Loucy (cell line): Measurements from ENCODE around the gene KIF18B.

Source experiments
- H2AFZ ChIP-seq: fragments of 200-600 bp; sonication (generic); 2 replicates; pipeline ENCODE4 v1.6.0; 2016; ENCODE audit warnings: antibody characterized with exemption, mild to moderate bottlenecking, low read length, moderate library complexity
- H3F3A ChIP-seq: fragments of 200-600 bp; 2 replicates; pipeline ENCODE4 v1.6.0; 2016; ENCODE audit warnings: antibody characterized with exemption, low read depth, mild to moderate bottlenecking
- H3K27me3 ChIP-seq: fragments of 200-600 bp; sonication (generic); 2 replicates; pipeline ENCODE4 v1.6.1; 2014; ENCODE audit warnings: low read length, mild to moderate bottlenecking; ENCODE audit not compliant: insufficient read depth, poor library complexity, severe bottlenecking
- H3K36me3 ChIP-seq: fragments of 200-600 bp; sonication (generic); 2 replicates; pipeline ENCODE4 v1.6.1; 2016; ENCODE audit warnings: low read length; ENCODE audit not compliant: insufficient read depth
- H3K4me1 ChIP-seq: fragments of 200-600 bp; sonication (generic); 2 replicates; pipeline ENCODE4 v1.5.1; 2014; ENCODE audit warnings: low read length, mild to moderate bottlenecking; ENCODE audit not compliant: insufficient read depth, poor library complexity, severe bottlenecking
- H3K4me2 ChIP-seq: fragments of 200-600 bp; sonication (generic); 2 replicates; pipeline ENCODE4 v1.6.0; 2014; ENCODE audit warnings: antibody characterized with exemption, low read length, low read depth, mild to moderate bottlenecking; ENCODE audit not compliant: poor library complexity, severe bottlenecking
- H3K4me3 ChIP-seq: fragments of 200-600 bp; sonication (generic); 2 replicates; pipeline ENCODE4 v1.5.1; 2014; ENCODE audit warnings: low read length, mild to moderate bottlenecking, mixed read lengths; ENCODE audit not compliant: poor library complexity, severe bottlenecking
- H3K79me2 ChIP-seq: fragments of 200-600 bp; sonication (generic); 2 replicates; pipeline ENCODE4 v1.6.1; 2014; ENCODE audit warnings: low read length; ENCODE audit not compliant: insufficient read depth
- H3K9ac ChIP-seq: fragments of 200-600 bp; sonication (generic); 2 replicates; pipeline ENCODE4 v1.6.0; 2014; ENCODE audit warnings: mild to moderate bottlenecking, low read depth, low read length, moderate library complexity; ENCODE audit not compliant: poor library complexity, severe bottlenecking
- H3K9me2 ChIP-seq: fragments of 200-600 bp; sonication (generic); replicated peaks from 2 replicates; pipeline ENCODE4 v1.6.1; 2016; ENCODE audit warnings: low read depth, low read length, mixed read lengths
- H3K9me3 ChIP-seq: fragments of 200-600 bp; sonication (generic); 2 replicates; pipeline ENCODE4 v1.6.1; 2014; ENCODE audit warnings: mild to moderate bottlenecking, antibody characterized with exemption, low read length, low read depth; ENCODE audit not compliant: insufficient read depth
- H4K20me1 ChIP-seq: fragments of 200-600 bp; sonication (generic); 2 replicates; pipeline ENCODE4 v1.6.0; 2014; ENCODE audit warnings: antibody characterized with exemption, low read length, mild to moderate bottlenecking; ENCODE audit not compliant: insufficient read depth, poor library complexity, severe bottlenecking
- EZH2phosphoT487 ChIP-seq: fragments of 200-600 bp; IDR thresholded peaks from 2 replicates; pipeline ENCODE4 v1.6.1; 2018; ENCODE audit warnings: antibody characterized with exemption, mild to moderate bottlenecking, moderate library complexity, borderline replicate concordance
- TF ChIP-seq, protein P1 (sequence below): fragments of 200-600 bp; sonication (generic); conservative IDR thresholded peaks from 2 replicates; pipeline ENCODE4 v1.5.1; 2014; ENCODE audit warnings: mild to moderate bottlenecking, antibody characterized with exemption, low read length

The KIF18B gene

DNA sequence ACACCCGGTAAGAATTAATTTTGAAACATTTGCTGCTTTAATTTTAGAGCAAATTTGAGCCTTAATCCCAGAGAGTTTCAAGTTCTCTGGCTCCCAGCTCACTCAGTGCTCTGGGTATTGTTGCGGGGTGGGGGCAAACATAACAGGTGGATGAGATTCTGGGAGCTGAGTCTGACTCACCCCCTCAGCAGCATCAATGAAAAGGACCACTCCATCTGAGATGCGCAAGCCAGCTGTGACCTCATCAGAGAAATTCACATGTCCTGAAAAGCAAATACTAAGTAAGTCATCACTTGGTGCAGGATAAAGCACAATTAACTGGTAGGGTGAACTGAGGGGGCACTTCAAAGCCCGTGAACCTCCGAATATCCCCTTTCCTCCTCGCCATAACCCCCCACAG lies 68.2 kb downstream of the KIF18B start:
- H3K36me3 ChIP-seq: peaks cover 86% of the 10 kb centered on the region; the same call in 1 of the 2 replicates
- no peak for TF ChIP-seq EZH2phosphoT487
- no peak overlapping the region for H2AFZ ChIP-seq

GRCh38 chr17:44878627-44879221 lies 68.8 kb downstream of the KIF18B start:
- no peaks in the 10 kb centered on the region for H3F3A ChIP-seq
- no peak overlapping the region for H3K4me2 ChIP-seq
- no peaks in the 10 kb centered on the region for H3K9me2 ChIP-seq
- TF ChIP-seq, protein P1, sequence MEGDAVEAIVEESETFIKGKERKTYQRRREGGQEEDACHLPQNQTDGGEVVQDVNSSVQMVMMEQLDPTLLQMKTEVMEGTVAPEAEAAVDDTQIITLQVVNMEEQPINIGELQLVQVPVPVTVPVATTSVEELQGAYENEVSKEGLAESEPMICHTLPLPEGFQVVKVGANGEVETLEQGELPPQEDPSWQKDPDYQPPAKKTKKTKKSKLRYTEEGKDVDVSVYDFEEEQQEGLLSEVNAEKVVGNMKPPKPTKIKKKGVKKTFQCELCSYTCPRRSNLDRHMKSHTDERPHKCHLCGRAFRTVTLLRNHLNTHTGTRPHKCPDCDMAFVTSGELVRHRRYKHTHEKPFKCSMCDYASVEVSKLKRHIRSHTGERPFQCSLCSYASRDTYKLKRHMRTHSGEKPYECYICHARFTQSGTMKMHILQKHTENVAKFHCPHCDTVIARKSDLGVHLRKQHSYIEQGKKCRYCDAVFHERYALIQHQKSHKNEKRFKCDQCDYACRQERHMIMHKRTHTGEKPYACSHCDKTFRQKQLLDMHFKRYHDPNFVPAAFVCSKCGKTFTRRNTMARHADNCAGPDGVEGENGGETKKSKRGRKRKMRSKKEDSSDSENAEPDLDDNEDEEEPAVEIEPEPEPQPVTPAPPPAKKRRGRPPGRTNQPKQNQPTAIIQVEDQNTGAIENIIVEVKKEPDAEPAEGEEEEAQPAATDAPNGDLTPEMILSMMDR: peak; percentile 76
- no peak for TF ChIP-seq EZH2phosphoT487
- H3K4me3 ChIP-seq: no peak overlapping the region
- peaks cover 84% of the 10 kb centered on the region; the same call in 1 of the 2 replicates for H3K36me3 ChIP-seq
- H3K27me3 ChIP-seq: no peaks in the 10 kb centered on the region
- no peaks in the 10 kb centered on the region for H3K9me3 ChIP-seq
- peaks cover 3% of the 10 kb centered on the region for H4K20me1 ChIP-seq
- H3K4me1 ChIP-seq: no peaks in the 10 kb centered on the region
- no peak overlapping the region for H2AFZ ChIP-seq
- H3K9ac ChIP-seq: no peak overlapping the region
- no peaks in the 10 kb centered on the region for H3K79me2 ChIP-seq

More for the DNA sequence above, 68.2 kb downstream of the KIF18B start:
- H3K4me1 ChIP-seq: no peaks in the 10 kb centered on the region
- H3F3A ChIP-seq: no peaks in the 10 kb centered on the region
- no peak overlapping the region for H3K9ac ChIP-seq
- no peaks in the 10 kb centered on the region for H3K79me2 ChIP-seq
- no peak overlapping the region for H3K4me3 ChIP-seq
- peaks cover 3% of the 10 kb centered on the region for H4K20me1 ChIP-seq
- no peaks in the 10 kb centered on the region for H3K27me3 ChIP-seq
- no peaks in the 10 kb centered on the region for H3K9me2 ChIP-seq
- no peak overlapping the region for H3K4me2 ChIP-seq
- H3K9me3 ChIP-seq: no peaks in the 10 kb centered on the region

DNA sequence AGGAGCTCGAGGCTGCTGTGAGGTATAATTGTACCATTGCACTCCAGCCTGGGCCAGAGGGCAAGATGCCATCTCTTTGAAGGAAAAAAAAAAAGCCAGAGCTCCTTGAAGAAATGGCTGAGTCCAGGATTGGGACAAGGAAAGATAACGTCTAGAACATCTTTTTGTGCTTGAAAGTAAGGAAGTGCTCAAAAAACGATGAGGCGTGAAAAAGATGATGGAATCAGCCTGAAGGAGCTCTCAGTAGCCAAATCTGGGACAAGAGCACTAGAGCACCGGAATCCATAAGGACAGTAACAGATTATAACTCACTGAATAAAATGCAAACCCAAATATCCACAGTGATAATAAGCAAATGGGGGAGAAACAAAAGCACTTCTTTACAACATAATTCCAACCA lies 70.5 kb downstream of the KIF18B start:
- H3K4me3 ChIP-seq: no peak overlapping the region
- no peaks in the 10 kb centered on the region for H3K27me3 ChIP-seq
- H3K9me2 ChIP-seq: no peaks in the 10 kb centered on the region
- TF ChIP-seq, protein P1: no peak
- TF ChIP-seq EZH2phosphoT487: no peak
- H3K9me3 ChIP-seq: no peaks in the 10 kb centered on the region
- no peaks in the 10 kb centered on the region for H3K4me1 ChIP-seq
- no peak overlapping the region for H3K9ac ChIP-seq
- no peak overlapping the region for H2AFZ ChIP-seq
- H3K4me2 ChIP-seq: no peak overlapping the region
- no peaks in the 10 kb centered on the region for H3K79me2 ChIP-seq
- H3F3A ChIP-seq: no peaks in the 10 kb centered on the region
- H3K36me3 ChIP-seq: peaks cover 83% of the 10 kb centered on the region
- H4K20me1 ChIP-seq: peaks cover 3% of the 10 kb centered on the region

DNA sequence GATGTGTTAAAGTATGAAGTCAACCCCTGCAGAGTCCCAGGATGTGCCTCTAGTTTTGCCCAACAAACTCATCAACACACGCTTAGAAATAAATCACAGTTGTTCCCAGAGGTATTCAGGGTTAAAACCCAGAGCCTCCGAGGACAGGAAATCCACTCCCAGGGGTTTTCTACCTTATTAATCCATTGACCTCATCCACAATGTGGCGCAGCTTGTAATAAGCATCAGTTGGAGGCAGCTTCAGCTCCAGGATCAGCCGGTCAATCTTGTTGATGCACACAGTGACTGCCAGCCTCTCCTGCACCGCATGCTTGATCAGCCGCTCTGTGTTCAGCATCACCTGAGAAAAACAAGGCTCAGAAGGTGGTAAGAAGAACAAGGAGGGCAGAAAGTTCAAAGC lies 71.8 kb downstream of the KIF18B start:
- Histone ChIP-seq H3K9ac (no peak overlapping the region), H2AFZ (no peak overlapping the region), H3K9me3 (no peaks in the 10 kb centered on the region), H3F3A (no peaks in the 10 kb centered on the region), H3K4me2 (no peak overlapping the region), H3K79me2 (no peaks in the 10 kb centered on the region), H3K36me3 (peaks cover 78% of the 10 kb centered on the region), H3K9me2 (no peaks in the 10 kb centered on the region), H3K27me3 (no peaks in the 10 kb centered on the region), H3K4me3 (no peak overlapping the region), H3K4me1 (no peaks in the 10 kb centered on the region), H4K20me1 (peaks cover 3% of the 10 kb centered on the region)
- TF ChIP-seq, protein P1: no peak
- no peak for TF ChIP-seq EZH2phosphoT487
